Myocyte (in vitro differentiated cells): ENCODE results near the gene SH3PXD2B. TPM values are rescaled to one million over a fixed set of nuclear protein-coding genes. Genes with fewer than 3 reads are reported as not detected.
A peak's percentile ranks its signal among the peaks of the same experiment; 100 is the strongest.
"Not testable (repeated sequence)": the region's sequence is repeated elsewhere in the genome, so short reads cannot be mapped to it uniquely, and the experiment has no call there.

Experiments
- DNase-seq: peaks from one replicate; pipeline ENCODE4 v3.0.0-alpha.2; 2012; ENCODE audit warnings: low read depth
- total RNA-seq: library from RNA; depleted of rRNA; stranded (reverse); fragments of >200 nt; gene quantifications from 2 replicates; pipeline ENCODE4 v1.2.3, GENCODE V29; 2014

The SH3PXD2B gene
- total RNA-seq, 1 donor from 2014 or later, result 28.8 TPM

- no peak for DNase-seq
Measured at GRCh38 chr5:172344855-172345409, 109.4 kb downstream of the SH3PXD2B start.

- no peak for DNase-seq
Measured at GRCh38 chr5:172343741-172344140, 110.6 kb downstream of the SH3PXD2B start.

- no peak for DNase-seq
Measured at GRCh38 chr5:172342918-172343317, 111.4 kb downstream of the SH3PXD2B start.

- DNase-seq, result no peak
Measured at GRCh38 chr5:172339264-172340180, 114.8 kb downstream of the SH3PXD2B start.

GRCh38 chr5:172336676-172337285 is 117.5 kb downstream of the SH3PXD2B start:
- DNase-seq, result peak; percentile 80

- DNase-seq, result no peak
Measured at GRCh38 chr5:172336264-172336663, 118.1 kb downstream of the SH3PXD2B start.

- DNase-seq, result no peak
Measured at GRCh38 chr5:172335721-172336120, 118.6 kb downstream of the SH3PXD2B start.

- no peak for DNase-seq
Measured at GRCh38 chr5:172334641-172335040, 119.7 kb downstream of the SH3PXD2B start.

GRCh38 chr5:172334196-172334595 is 120.1 kb downstream of the SH3PXD2B start:
- DNase-seq, result no peak

- not testable (repeated sequence) for DNase-seq
Measured at GRCh38 chr5:172326901-172327300, 127.4 kb downstream of the SH3PXD2B start.

- no peak for DNase-seq
Measured at GRCh38 chr5:172325452-172325851, 128.9 kb downstream of the SH3PXD2B start.

- DNase-seq, result peak; percentile 24
Measured at GRCh38 chr5:172322028-172322965, 132.0 kb downstream of the SH3PXD2B start.

GRCh38 chr5:172321593-172321992 is 132.7 kb downstream of the SH3PXD2B start:
- no peak for DNase-seq

- DNase-seq, result no peak
Measured at GRCh38 chr5:172319708-172320441, 134.4 kb downstream of the SH3PXD2B start.

GRCh38 chr5:172315587-172316493 is 138.5 kb downstream of the SH3PXD2B start:
- no peak for DNase-seq

- DNase-seq, result no peak
Measured at GRCh38 chr5:172313915-172314314, 140.4 kb downstream of the SH3PXD2B start.

GRCh38 chr5:172312286-172312685 is 142.0 kb downstream of the SH3PXD2B start:
- no peak for DNase-seq

- no peak for DNase-seq
Measured at GRCh38 chr5:172311605-172312004, 142.7 kb downstream of the SH3PXD2B start.

GRCh38 chr5:172311026-172311425 is 143.3 kb downstream of the SH3PXD2B start:
- no peak for DNase-seq
